ENCODE results near the gene DFFB.

DFFB gene

DNA sequence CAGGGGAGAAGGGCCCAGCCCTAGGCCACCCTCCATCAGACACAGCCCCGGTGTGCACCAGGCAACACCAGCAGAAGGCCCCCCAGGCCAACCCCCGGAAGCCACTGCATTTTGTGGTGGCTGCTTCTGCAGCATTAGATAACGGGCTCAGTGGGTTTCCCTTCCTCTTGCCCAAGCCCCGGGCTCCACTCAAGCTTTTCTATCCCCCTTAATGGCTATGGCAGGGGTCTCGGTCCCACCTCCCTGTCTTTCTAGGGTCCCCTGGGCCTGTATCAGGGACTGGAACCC is 23.9 kb downstream of the DFFB start:
- DNase-seq: no peak
- no peak overlapping the region for H3K27ac ChIP-seq (ENCODE audit: insufficient read depth, low read length, poor library complexity, severe bottlenecking)
- H3K9me3 ChIP-seq (ENCODE audit: control insufficient read depth, low read length): no peaks in the 10 kb centered on the region
- no peak overlapping the region for H3K4me3 ChIP-seq (ENCODE audit: insufficient read depth, low read depth, low read length, poor library complexity, severe bottlenecking)
- H3K36me3 ChIP-seq (ENCODE audit: control insufficient read depth, insufficient read depth, low read length): peaks cover 42% of the 10 kb centered on the region
- no peaks in the 10 kb centered on the region for H3K4me1 ChIP-seq (ENCODE audit: control insufficient read depth, insufficient read depth, low read length, poor library complexity, severe bottlenecking)
- no peaks in the 10 kb centered on the region for H3K27me3 ChIP-seq (replicated peaks; ENCODE audit: control insufficient read depth, insufficient read depth, low read length, poor library complexity, severe bottlenecking)

DNA sequence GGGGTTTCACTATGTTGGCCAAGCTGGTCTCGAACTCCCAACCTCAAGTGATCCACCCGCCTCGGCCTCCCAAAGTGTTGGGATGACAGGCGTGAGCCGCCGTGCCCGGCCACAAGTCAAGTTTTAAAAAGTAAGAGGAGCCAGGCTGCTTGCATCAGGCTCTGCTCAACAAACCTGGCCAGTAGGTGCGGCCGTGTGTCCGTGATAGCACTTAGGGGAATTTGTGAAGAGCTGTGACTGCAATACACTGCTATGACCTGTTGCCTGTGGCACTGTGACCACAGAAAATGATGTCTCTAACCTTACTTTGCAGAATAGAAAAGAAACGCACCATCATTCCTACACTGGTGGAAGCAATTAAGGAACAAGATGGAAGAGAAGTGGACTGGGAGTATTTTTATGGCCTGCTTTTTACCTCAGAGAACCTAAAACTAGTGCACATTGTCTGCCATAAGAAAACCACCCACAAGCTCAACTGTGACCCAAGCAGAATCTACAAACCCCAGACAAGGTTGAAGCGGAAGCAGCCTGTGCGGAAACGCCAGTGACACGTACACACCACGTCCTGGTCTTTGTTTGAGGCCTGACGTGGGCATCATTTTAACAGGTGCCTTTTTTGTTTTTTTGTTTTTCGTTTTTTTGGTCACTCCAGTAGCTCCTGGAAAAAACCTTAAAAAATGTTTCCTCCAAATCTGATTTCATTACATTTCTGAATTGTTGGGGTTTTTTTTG is 26.1 kb downstream of the DFFB start:
- peaks cover 57% of the 10 kb centered on the region for H3K36me3 ChIP-seq (ENCODE audit: control insufficient read depth, insufficient read depth, low read length)
- DNase-seq: peak in 1 of 3 donors; percentile 21
- no peaks in the 10 kb centered on the region for H3K27me3 ChIP-seq (replicated peaks; ENCODE audit: control insufficient read depth, insufficient read depth, low read length, poor library complexity, severe bottlenecking)
- H3K4me3 ChIP-seq (ENCODE audit: insufficient read depth, low read depth, low read length, poor library complexity, severe bottlenecking): no peak overlapping the region
- no peak overlapping the region for H3K27ac ChIP-seq (ENCODE audit: insufficient read depth, low read length, poor library complexity, severe bottlenecking)
- H3K9me3 ChIP-seq (ENCODE audit: control insufficient read depth, low read length): no peaks in the 10 kb centered on the region
- H3K4me1 ChIP-seq (ENCODE audit: control insufficient read depth, insufficient read depth, low read length, poor library complexity, severe bottlenecking): no peaks in the 10 kb centered on the region

DNA sequence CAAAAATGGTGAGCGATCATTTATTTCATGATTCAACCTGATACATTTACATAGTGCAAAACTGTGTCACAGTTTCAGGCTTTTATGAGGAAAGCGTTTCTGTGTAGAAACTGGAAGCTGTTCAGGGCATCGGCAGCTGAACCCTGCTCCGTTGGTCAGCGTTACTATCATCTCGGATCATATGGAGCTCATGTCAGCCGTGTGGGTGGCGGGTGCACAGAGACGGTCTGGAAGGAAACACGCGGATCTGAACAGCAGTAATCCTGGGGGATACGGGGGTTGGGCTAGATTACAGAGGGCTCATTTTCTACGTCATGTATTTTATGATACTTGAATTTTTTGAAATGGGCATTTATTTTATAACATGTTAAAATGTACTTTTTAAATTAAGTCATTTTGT is 27.7 kb downstream of the DFFB start:
- Histone ChIP-seq H3K4me3 (ENCODE audit: insufficient read depth, low read depth, low read length, poor library complexity, severe bottlenecking) (no peak overlapping the region), H3K27ac (ENCODE audit: insufficient read depth, low read length, poor library complexity, severe bottlenecking) (no peak overlapping the region), H3K4me1 (ENCODE audit: control insufficient read depth, insufficient read depth, low read length, poor library complexity, severe bottlenecking) (no peaks in the 10 kb centered on the region), H3K9me3 (ENCODE audit: control insufficient read depth, low read length) (no peaks in the 10 kb centered on the region), H3K36me3 (ENCODE audit: control insufficient read depth, insufficient read depth, low read length) (peaks cover 47% of the 10 kb centered on the region), H3K27me3 (replicated peaks; ENCODE audit: control insufficient read depth, insufficient read depth, low read length, poor library complexity, severe bottlenecking) (no peaks in the 10 kb centered on the region)
- no peak for DNase-seq

DNA sequence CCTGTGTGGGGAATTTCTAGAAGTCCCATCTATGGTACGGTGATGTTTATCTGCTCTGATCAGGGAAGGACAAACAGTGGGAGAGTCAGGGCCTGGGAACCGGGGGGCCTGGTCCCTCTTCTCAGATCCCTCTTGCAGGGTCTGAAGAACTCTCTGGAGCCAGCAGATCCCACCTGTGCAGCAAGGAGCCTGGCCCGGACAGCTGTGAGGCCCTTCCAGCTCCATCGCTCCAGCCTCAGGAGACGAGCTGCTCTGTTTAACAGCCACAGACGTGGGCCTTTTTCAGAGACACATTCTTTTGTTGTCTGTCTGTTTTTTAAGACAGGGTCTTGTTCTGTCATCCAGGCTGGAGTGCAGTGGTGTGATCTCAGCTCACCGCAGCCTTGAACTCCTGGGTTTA is 28.3 kb downstream of the DFFB start:
- no peak overlapping the region for H3K27ac ChIP-seq (ENCODE audit: insufficient read depth, low read length, poor library complexity, severe bottlenecking)
- DNase-seq: no peak
- H3K36me3 ChIP-seq (ENCODE audit: control insufficient read depth, insufficient read depth, low read length): peaks cover 49% of the 10 kb centered on the region
- no peaks in the 10 kb centered on the region for H3K27me3 ChIP-seq (replicated peaks; ENCODE audit: control insufficient read depth, insufficient read depth, low read length, poor library complexity, severe bottlenecking)
- no peaks in the 10 kb centered on the region for H3K9me3 ChIP-seq (ENCODE audit: control insufficient read depth, low read length)
- H3K4me1 ChIP-seq (ENCODE audit: control insufficient read depth, insufficient read depth, low read length, poor library complexity, severe bottlenecking): no peaks in the 10 kb centered on the region
- H3K4me3 ChIP-seq (ENCODE audit: insufficient read depth, low read depth, low read length, poor library complexity, severe bottlenecking): no peak overlapping the region

DNA sequence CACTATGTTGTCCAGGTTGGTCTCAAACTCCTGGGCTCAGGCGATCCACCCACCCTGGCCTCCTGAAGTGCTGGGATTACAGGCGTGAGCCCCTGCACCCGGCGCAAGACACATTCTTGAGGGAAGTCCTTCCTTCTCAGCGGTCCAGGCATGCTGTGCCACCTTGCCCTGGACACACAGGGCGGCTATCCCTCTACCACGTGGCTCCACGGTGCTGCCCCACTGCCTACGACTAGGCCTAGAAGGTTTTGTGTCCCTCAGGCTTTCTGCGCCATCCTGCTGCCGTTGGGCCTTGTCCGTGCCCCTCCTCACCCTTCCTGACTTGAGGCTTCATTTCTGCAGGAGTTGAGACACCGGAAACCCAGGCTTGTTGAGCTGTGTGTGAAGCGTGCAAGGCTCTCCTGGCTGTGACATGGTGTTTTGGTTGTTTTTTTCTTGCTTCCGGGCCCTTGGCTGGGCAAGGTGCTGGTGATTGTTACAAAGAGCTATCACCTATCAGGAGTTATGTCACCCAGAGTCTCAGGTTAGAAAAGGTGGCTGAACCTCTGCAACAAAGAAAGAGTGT is 28.9 kb downstream of the DFFB start:
- Histone ChIP-seq H3K4me3 (ENCODE audit: insufficient read depth, low read depth, low read length, poor library complexity, severe bottlenecking) (no peak overlapping the region), H3K27me3 (replicated peaks; ENCODE audit: control insufficient read depth, insufficient read depth, low read length, poor library complexity, severe bottlenecking) (no peaks in the 10 kb centered on the region), H3K9me3 (ENCODE audit: control insufficient read depth, low read length) (no peaks in the 10 kb centered on the region), H3K27ac (ENCODE audit: insufficient read depth, low read length, poor library complexity, severe bottlenecking) (no peak overlapping the region), H3K4me1 (ENCODE audit: control insufficient read depth, insufficient read depth, low read length, poor library complexity, severe bottlenecking) (no peaks in the 10 kb centered on the region), H3K36me3 (ENCODE audit: control insufficient read depth, insufficient read depth, low read length) (peaks cover 48% of the 10 kb centered on the region)
- no peak for DNase-seq

DNA sequence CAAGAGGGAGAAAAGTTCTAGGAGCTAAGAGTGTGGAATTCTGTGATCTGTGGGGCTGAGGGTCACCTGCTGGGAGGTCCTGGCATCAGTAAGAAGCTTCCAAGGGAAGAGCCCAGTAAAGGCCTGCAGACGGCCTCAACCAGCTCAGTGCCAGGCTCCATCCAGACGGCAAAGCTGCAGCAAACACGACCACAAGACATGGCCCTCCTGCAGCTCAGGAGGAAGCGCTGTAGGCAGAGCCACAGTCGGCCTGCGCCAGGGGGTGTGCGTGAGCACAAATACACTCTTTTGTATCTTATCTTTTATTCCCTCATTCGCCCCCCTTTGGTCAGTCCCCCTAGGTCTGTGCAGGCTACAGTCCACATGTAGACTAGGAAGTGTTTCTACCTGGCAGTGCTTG is 29.4 kb downstream of the DFFB start:
- H3K9me3 ChIP-seq (ENCODE audit: control insufficient read depth, low read length): no peaks in the 10 kb centered on the region
- H3K4me3 ChIP-seq (ENCODE audit: insufficient read depth, low read depth, low read length, poor library complexity, severe bottlenecking): no peak overlapping the region
- H3K4me1 ChIP-seq (ENCODE audit: control insufficient read depth, insufficient read depth, low read length, poor library complexity, severe bottlenecking): no peaks in the 10 kb centered on the region
- peaks cover 46% of the 10 kb centered on the region for H3K36me3 ChIP-seq (ENCODE audit: control insufficient read depth, insufficient read depth, low read length)
- H3K27ac ChIP-seq (ENCODE audit: insufficient read depth, low read length, poor library complexity, severe bottlenecking): no peak overlapping the region
- H3K27me3 ChIP-seq (replicated peaks; ENCODE audit: control insufficient read depth, insufficient read depth, low read length, poor library complexity, severe bottlenecking): no peaks in the 10 kb centered on the region
- no peak for DNase-seq

DNA sequence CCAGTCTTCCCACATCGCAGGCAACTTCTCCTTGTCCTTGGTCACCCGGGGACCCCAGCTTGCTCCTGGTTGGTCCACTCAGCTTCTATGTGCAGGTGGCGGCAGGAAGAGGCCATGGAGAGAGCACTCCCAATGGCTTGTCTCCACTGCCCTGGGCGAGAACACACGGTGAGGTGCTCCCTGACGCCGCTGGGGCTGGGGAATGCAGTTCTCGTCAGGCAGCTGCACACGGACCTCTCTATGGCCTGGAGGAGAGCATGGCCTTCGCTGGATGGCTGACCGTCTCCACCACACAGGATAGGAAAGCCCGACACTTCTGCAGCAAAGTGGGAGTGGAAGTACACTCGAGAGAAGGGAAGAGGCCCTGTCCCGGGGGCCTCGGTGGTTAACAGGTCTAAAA is 31.0 kb downstream of the DFFB start:
- Histone ChIP-seq H3K4me3 (ENCODE audit: insufficient read depth, low read depth, low read length, poor library complexity, severe bottlenecking) (no peak overlapping the region), H3K9me3 (ENCODE audit: control insufficient read depth, low read length) (no peaks in the 10 kb centered on the region), H3K36me3 (ENCODE audit: control insufficient read depth, insufficient read depth, low read length) (peaks cover 46% of the 10 kb centered on the region), H3K27ac (ENCODE audit: insufficient read depth, low read length, poor library complexity, severe bottlenecking) (no peak overlapping the region), H3K4me1 (ENCODE audit: control insufficient read depth, insufficient read depth, low read length, poor library complexity, severe bottlenecking) (no peaks in the 10 kb centered on the region), H3K27me3 (replicated peaks; ENCODE audit: control insufficient read depth, insufficient read depth, low read length, poor library complexity, severe bottlenecking) (no peaks in the 10 kb centered on the region)
- DNase-seq: no peak

DNA sequence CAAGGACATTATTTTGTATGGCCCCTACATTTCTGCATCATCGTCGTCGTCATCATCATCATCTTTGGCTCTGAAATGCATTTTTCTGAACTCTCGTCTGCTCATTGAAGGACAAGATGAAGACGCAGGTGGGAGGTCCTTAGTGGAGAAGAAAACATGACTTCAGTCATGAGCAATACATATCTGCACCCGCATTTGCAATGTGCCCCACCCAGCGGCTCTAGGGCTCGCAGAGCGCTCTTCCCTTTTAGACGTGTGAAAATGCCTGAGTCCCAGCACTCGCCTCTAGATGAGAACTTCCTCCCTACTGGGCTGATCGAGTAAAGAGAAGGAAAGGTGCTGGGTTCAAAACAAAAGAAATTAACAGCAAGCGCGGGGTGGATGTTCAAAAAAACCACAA is 32.7 kb downstream of the DFFB start:
- H3K4me3 ChIP-seq (ENCODE audit: insufficient read depth, low read depth, low read length, poor library complexity, severe bottlenecking): no peak overlapping the region
- peak overlapping the region; percentile 6 for H3K27ac ChIP-seq (ENCODE audit: insufficient read depth, low read length, poor library complexity, severe bottlenecking)
- H3K9me3 ChIP-seq (ENCODE audit: control insufficient read depth, low read length): no peaks in the 10 kb centered on the region
- peaks cover 41% of the 10 kb centered on the region for H3K36me3 ChIP-seq (ENCODE audit: control insufficient read depth, insufficient read depth, low read length)
- H3K27me3 ChIP-seq (replicated peaks; ENCODE audit: control insufficient read depth, insufficient read depth, low read length, poor library complexity, severe bottlenecking): no peaks in the 10 kb centered on the region
- H3K4me1 ChIP-seq (ENCODE audit: control insufficient read depth, insufficient read depth, low read length, poor library complexity, severe bottlenecking): no peaks in the 10 kb centered on the region
- no peak for DNase-seq

DNA sequence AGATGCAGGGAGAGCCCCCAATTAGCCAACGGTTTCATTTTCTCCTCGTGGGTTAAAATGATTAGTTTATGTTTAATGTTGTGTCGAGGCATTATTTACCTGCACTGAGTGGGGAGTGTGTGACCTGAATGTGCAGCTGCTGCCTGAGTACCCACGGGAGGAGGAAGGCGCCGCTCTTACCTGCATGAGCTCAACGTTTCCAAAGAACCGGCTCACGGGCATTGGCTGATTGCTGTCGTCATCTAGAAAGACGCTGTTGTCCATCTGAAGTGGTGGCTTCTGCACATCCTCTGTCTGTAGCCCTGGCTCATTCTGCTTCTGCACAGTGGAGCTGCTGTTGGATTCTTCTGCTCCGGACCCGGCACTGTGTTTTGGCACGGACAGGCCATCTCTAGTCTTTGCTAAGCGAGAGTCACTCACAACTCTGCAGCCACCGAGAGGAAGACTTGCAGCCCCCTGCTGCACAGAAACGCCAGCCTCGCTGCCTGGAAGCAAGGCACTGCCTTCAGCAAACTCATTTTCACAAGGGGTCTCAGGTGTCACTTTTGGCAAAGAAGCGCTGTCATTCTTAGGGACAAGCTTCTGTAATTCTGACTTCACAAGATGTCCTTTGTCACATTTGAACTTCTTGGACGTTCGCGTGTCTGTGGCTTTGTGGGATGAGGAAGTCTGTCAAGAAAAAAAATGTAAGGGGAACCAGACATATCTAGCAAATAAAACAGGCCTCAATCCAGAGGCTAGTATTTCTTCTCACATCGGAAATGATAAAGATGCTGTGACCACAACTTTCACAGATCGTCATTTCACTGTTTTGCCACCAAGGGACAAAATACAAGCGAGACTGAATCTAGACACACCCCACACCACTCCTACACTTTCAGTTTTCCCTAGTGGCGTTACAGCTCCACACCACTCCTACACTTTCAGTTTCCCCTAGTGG is 33.4 kb downstream of the DFFB start:
- no peak for DNase-seq
- peaks cover 40% of the 10 kb centered on the region for H3K36me3 ChIP-seq (ENCODE audit: control insufficient read depth, insufficient read depth, low read length)

DNA sequence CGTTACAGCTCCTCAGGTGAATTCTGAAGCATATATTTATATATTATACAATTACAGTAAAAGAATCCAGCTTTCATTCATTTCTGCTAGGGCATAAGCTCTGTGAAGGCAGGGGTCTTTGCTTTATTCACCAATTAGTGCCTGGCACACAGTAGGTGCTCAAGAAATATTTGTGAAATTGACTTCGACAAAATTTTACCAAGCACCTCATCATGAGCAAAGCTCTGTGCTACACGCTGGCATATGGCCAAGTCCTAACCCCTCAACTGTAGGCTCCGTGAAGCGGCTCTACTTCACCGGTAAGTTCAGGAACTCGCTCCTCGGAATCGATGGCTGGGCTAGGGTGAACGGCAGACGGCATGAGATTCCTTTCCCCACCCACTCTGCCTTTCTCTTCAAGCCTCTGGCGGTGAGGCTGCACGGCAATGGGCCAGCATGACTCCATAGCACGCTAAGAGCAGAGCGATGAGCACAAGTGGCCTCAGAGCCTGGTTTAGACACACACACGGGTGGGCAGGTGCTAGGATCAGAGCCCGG is 34.1 kb downstream of the DFFB start:
- DNase-seq: no peak
- Histone ChIP-seq H3K36me3 (ENCODE audit: control insufficient read depth, insufficient read depth, low read length) (peaks cover 34% of the 10 kb centered on the region), H3K9me3 (ENCODE audit: control insufficient read depth, low read length) (no peaks in the 10 kb centered on the region), H3K4me1 (ENCODE audit: control insufficient read depth, insufficient read depth, low read length, poor library complexity, severe bottlenecking) (no peaks in the 10 kb centered on the region), H3K4me3 (ENCODE audit: insufficient read depth, low read depth, low read length, poor library complexity, severe bottlenecking) (no peak overlapping the region), H3K27me3 (replicated peaks; ENCODE audit: control insufficient read depth, insufficient read depth, low read length, poor library complexity, severe bottlenecking) (no peaks in the 10 kb centered on the region), H3K27ac (ENCODE audit: insufficient read depth, low read length, poor library complexity, severe bottlenecking) (no peak overlapping the region)

More for the DNA sequence above, 33.4 kb downstream of the DFFB start:
- Histone ChIP-seq H3K27ac (ENCODE audit: insufficient read depth, low read length, poor library complexity, severe bottlenecking) (peak overlapping the region; percentile 12), H3K4me1 (ENCODE audit: control insufficient read depth, insufficient read depth, low read length, poor library complexity, severe bottlenecking) (no peaks in the 10 kb centered on the region), H3K27me3 (replicated peaks; ENCODE audit: control insufficient read depth, insufficient read depth, low read length, poor library complexity, severe bottlenecking) (no peaks in the 10 kb centered on the region), H3K9me3 (ENCODE audit: control insufficient read depth, low read length) (no peaks in the 10 kb centered on the region), H3K4me3 (ENCODE audit: insufficient read depth, low read depth, low read length, poor library complexity, severe bottlenecking) (no peak overlapping the region)
